ENCODE measurements around the gene CSF1. TPM values are rescaled to one million over a fixed set of nuclear protein-coding genes. Genes with fewer than 3 reads are reported as not detected.

Gene CSF1
- total and polyA plus RNA-seq, 2 experiments from 2014 or later: 1.4 to 3.5 TPM

DNA sequence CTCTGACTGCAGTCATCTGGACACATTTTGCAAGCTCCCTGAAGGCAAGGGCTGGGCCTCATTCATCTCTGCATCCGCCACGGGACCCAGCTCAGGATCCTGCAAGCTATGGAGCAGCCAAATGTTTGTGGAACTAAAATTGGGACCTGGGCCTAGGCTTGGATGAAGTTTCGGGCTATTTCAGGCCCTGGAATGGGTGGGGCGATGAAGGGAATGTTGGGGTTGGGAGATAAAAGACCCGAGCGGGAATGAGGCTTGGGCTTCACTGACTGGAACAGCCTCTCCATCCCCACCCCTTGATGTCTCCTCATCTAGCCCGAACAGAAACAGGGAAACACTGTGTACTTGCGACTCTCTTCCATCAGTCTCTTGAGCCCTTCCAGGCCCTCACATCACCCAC is 66.6 kb downstream of the CSF1 start:
- no peak overlapping the region for H3K27ac Mint-ChIP-seq
- Histone ChIP-seq H3K4me2 (no peak overlapping the region), H3K9me2 (ENCODE audit: insufficient read depth) (peaks cover 14% of the 10 kb centered on the region), H3K79me2 (replicated peaks; ENCODE audit: insufficient read depth) (no peaks in the 10 kb centered on the region), H3K27me3 (ENCODE audit: insufficient read depth) (no peaks in the 10 kb centered on the region), H3K36me3 (ENCODE audit: insufficient read depth) (no peaks in the 10 kb centered on the region), H3K4me1 (ENCODE audit: insufficient read depth) (no peaks in the 10 kb centered on the region), H3F3A (replicated peaks; ENCODE audit: low read depth) (no peaks in the 10 kb centered on the region), H4K20me1 (replicated peaks; ENCODE audit: insufficient read depth) (no peaks in the 10 kb centered on the region), H2AFZ (no peak overlapping the region), H3K4me3 (no peak overlapping the region), H3K27ac (ENCODE audit: low read depth) (no peak overlapping the region)
- H3K27me3 Mint-ChIP-seq (ENCODE audit: insufficient read depth, low read depth, poor library complexity): peaks cover 2% of the 10 kb centered on the region
- ATAC-seq: no peak
- no peaks in the 10 kb centered on the region for H3K9me3 Mint-ChIP-seq
- H3K4me1 Mint-ChIP-seq: peaks cover 3% of the 10 kb centered on the region
- H3K36me3 Mint-ChIP-seq (ENCODE audit: low read depth): no peaks in the 10 kb centered on the region
- no peak overlapping the region for H3K4me3 Mint-ChIP-seq
- TF ChIP-seq, protein P1, sequence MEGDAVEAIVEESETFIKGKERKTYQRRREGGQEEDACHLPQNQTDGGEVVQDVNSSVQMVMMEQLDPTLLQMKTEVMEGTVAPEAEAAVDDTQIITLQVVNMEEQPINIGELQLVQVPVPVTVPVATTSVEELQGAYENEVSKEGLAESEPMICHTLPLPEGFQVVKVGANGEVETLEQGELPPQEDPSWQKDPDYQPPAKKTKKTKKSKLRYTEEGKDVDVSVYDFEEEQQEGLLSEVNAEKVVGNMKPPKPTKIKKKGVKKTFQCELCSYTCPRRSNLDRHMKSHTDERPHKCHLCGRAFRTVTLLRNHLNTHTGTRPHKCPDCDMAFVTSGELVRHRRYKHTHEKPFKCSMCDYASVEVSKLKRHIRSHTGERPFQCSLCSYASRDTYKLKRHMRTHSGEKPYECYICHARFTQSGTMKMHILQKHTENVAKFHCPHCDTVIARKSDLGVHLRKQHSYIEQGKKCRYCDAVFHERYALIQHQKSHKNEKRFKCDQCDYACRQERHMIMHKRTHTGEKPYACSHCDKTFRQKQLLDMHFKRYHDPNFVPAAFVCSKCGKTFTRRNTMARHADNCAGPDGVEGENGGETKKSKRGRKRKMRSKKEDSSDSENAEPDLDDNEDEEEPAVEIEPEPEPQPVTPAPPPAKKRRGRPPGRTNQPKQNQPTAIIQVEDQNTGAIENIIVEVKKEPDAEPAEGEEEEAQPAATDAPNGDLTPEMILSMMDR (conservative IDR thresholded peaks at IDR 0.05; ENCODE audit: low read depth in 2 of 2): no peak
- TF ChIP-seq, protein P2, sequence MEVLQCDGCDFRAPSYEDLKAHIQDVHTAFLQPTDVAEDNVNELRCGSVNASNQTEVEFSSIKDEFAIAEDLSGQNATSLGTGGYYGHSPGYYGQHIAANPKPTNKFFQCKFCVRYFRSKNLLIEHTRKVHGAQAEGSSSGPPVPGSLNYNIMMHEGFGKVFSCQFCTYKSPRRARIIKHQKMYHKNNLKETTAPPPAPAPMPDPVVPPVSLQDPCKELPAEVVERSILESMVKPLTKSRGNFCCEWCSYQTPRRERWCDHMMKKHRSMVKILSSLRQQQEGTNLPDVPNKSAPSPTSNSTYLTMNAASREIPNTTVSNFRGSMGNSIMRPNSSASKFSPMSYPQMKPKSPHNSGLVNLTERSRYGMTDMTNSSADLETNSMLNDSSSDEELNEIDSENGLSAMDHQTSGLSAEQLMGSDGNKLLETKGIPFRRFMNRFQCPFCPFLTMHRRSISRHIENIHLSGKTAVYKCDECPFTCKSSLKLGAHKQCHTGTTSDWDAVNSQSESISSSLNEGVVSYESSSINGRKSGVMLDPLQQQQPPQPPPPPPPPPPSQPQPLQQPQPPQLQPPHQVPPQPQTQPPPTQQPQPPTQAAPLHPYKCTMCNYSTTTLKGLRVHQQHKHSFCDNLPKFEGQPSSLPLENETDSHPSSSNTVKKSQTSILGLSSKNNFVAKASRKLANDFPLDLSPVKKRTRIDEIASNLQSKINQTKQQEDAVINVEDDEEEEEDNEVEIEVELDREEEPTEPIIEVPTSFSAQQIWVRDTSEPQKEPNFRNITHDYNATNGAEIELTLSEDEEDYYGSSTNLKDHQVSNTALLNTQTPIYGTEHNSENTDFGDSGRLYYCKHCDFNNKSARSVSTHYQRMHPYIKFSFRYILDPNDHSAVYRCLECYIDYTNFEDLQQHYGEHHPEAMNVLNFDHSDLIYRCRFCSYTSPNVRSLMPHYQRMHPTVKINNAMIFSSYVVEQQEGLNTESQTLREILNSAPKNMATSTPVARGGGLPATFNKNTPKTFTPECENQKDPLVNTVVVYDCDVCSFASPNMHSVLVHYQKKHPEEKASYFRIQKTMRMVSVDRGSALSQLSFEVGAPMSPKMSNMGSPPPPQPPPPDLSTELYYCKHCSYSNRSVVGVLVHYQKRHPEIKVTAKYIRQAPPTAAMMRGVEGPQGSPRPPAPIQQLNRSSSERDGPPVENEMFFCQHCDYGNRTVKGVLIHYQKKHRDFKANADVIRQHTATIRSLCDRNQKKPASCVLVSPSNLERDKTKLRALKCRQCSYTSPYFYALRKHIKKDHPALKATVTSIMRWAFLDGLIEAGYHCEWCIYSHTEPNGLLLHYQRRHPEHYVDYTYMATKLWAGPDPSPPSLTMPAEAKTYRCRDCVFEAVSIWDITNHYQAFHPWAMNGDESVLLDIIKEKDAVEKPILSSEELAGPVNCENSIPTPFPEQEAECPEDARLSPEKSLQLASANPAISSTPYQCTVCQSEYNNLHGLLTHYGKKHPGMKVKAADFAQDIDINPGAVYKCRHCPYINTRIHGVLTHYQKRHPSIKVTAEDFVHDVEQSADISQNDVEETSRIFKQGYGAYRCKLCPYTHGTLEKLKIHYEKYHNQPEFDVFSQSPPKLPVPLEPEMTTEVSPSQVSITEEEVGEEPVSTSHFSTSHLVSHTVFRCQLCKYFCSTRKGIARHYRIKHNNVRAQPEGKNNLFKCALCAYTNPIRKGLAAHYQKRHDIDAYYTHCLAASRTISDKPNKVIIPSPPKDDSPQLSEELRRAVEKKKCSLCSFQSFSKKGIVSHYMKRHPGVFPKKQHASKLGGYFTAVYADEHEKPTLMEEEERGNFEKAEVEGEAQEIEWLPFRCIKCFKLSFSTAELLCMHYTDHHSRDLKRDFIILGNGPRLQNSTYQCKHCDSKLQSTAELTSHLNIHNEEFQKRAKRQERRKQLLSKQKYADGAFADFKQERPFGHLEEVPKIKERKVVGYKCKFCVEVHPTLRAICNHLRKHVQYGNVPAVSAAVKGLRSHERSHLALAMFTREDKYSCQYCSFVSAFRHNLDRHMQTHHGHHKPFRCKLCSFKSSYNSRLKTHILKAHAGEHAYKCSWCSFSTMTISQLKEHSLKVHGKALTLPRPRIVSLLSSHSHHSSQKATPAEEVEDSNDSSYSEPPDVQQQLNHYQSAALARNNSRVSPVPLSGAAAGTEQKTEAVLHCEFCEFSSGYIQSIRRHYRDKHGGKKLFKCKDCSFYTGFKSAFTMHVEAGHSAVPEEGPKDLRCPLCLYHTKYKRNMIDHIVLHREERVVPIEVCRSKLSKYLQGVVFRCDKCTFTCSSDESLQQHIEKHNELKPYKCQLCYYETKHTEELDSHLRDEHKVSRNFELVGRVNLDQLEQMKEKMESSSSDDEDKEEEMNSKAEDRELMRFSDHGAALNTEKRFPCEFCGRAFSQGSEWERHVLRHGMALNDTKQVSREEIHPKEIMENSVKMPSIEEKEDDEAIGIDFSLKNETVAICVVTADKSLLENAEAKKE (CRISPR knock-in tag; IDR thresholded peaks at IDR 0.05): no peak
- TF ChIP-seq, protein P3, sequence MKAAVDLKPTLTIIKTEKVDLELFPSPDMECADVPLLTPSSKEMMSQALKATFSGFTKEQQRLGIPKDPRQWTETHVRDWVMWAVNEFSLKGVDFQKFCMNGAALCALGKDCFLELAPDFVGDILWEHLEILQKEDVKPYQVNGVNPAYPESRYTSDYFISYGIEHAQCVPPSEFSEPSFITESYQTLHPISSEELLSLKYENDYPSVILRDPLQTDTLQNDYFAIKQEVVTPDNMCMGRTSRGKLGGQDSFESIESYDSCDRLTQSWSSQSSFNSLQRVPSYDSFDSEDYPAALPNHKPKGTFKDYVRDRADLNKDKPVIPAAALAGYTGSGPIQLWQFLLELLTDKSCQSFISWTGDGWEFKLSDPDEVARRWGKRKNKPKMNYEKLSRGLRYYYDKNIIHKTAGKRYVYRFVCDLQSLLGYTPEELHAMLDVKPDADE (IDR thresholded peaks at IDR 0.05): no peak
- TF ChIP-seq CREB1 (CRISPR knock-in tag; IDR thresholded peaks at IDR 0.05; ENCODE audit: low read depth): no peak
- TF ChIP-seq JUNB (IDR thresholded peaks at IDR 0.05; ENCODE audit: unreplicated experiment): no peak
- no peak for DNase-seq (ENCODE audit: low spot score)

Data from GM23338 (cell line).